Measurements from ENCODE around the gene PRKCA. TPM values are rescaled to one million over a fixed set of nuclear protein-coding genes. Genes with fewer than 3 reads are reported as not detected.
A peak's percentile ranks its signal among the peaks of the same experiment; 100 is the strongest.

The PRKCA gene
- total RNA-seq, 1 donor: 60.5 TPM

GRCh38 chr17:66557200-66557599 lies 254.8 kb downstream of the PRKCA start:
- TF ChIP-seq CTCF (IDR thresholded peaks at IDR 0.05; ENCODE audit: insufficient read depth, low read depth, low read length): no peak
- H3K4me3 ChIP-seq (ENCODE audit: low read depth, low read length): no peak overlapping the region
- no peak for DNase-seq (ENCODE audit: low read depth)

- DNase-seq (ENCODE audit: low read depth): no peak
- no peak for TF ChIP-seq CTCF (IDR thresholded peaks at IDR 0.05; ENCODE audit: insufficient read depth, low read depth, low read length)
- no peak overlapping the region for H3K4me3 ChIP-seq (ENCODE audit: low read depth, low read length)
Measured at GRCh38 chr17:66557886-66558285, 255.5 kb downstream of the PRKCA start.

- no peak overlapping the region for H3K4me3 ChIP-seq (ENCODE audit: low read depth, low read length)
- TF ChIP-seq CTCF (IDR thresholded peaks at IDR 0.05; ENCODE audit: insufficient read depth, low read depth, low read length): no peak
- DNase-seq (ENCODE audit: low read depth): no peak
Measured at GRCh38 chr17:66560691-66561090, 258.3 kb downstream of the PRKCA start.

- TF ChIP-seq CTCF (IDR thresholded peaks at IDR 0.05; ENCODE audit: insufficient read depth, low read depth, low read length): no peak
- no peak for DNase-seq (ENCODE audit: low read depth)
- H3K4me3 ChIP-seq (ENCODE audit: low read depth, low read length): no peak overlapping the region
Measured at GRCh38 chr17:66562119-66562518, 259.7 kb downstream of the PRKCA start.

- TF ChIP-seq CTCF (IDR thresholded peaks at IDR 0.05; ENCODE audit: insufficient read depth, low read depth, low read length): no peak
- H3K4me3 ChIP-seq (ENCODE audit: low read depth, low read length): no peak overlapping the region
- DNase-seq (ENCODE audit: low read depth): peak; percentile 59
Measured at GRCh38 chr17:66564992-66565465, 262.6 kb downstream of the PRKCA start.

GRCh38 chr17:66567234-66568170 lies 265.1 kb downstream of the PRKCA start:
- peak; percentile 88 for DNase-seq (ENCODE audit: low read depth)
- H3K4me3 ChIP-seq (ENCODE audit: low read depth, low read length): no peak overlapping the region
- TF ChIP-seq CTCF (IDR thresholded peaks at IDR 0.05; ENCODE audit: insufficient read depth, low read depth, low read length): peak; percentile 91
